ENCODE measurements around the gene LYZL2. TPM values are rescaled to one million over a fixed set of nuclear protein-coding genes. Genes with fewer than 3 reads are reported as not detected.
"Not testable (repeated sequence)": the region's sequence is repeated elsewhere in the genome, so short reads cannot be mapped to it uniquely, and the experiment has no call there.

LYZL2 gene
- total RNA-seq, 1 experiment from 2014 or later = not detected

- intact Hi-C loops (cut with micrococcal nuclease; ENCODE audit: unreplicated experiment) = no loop called here
- no peak for DNase-seq (ENCODE audit: low spot score)
- no peak overlapping the region for H3K27ac ChIP-seq (ENCODE audit: low read depth, low read length, poor library complexity, severe bottlenecking)
- no peaks in the 10 kb centered on the region for H3K9me3 ChIP-seq (ENCODE audit: low read depth, low read length, poor library complexity, severe bottlenecking)
- POLR2A ChIA-PET (ENCODE audit: low non-redundant PET) = no interaction called here
- H3K4me3 ChIP-seq (ENCODE audit: low read depth, low read length, poor library complexity, severe bottlenecking) = no peak overlapping the region
- peaks cover 23% of the 10 kb centered on the region for H3K4me1 ChIP-seq (ENCODE audit: insufficient read depth, low read length, poor library complexity, severe bottlenecking)
- BruUV-seq (replicated peaks) = no TSS peak
- CTCF ChIA-PET = no interaction called here
- H3K27me3 ChIP-seq (replicated peaks; ENCODE audit: insufficient read depth, low read depth, low read length, poor library complexity) = no peaks in the 10 kb centered on the region
- H3K36me3 ChIP-seq (ENCODE audit: insufficient read depth, low read length, poor library complexity, severe bottlenecking) = no peaks in the 10 kb centered on the region
- TF ChIP-seq CTCF (conservative IDR thresholded peaks at IDR 0.05; ENCODE audit: low read depth, low read length) (no peak), EZH2 (IDR thresholded peaks at IDR 0.05; ENCODE audit: borderline replicate concordance, low read depth, low read length, poor library complexity, severe bottlenecking) (no peak)
Observed at GRCh38 chr10:30600005-30600404, 29.5 kb downstream of the LYZL2 start.

- intact Hi-C loops (cut with micrococcal nuclease; ENCODE audit: unreplicated experiment) = loop anchor here (10.0 kb wide), 1 partner anchor 603 kb away; no protein-coding TSS in a partner anchor
- peaks cover 23% of the 10 kb centered on the region for H3K4me1 ChIP-seq (ENCODE audit: insufficient read depth, low read length, poor library complexity, severe bottlenecking)
- no TSS peak for BruUV-seq (replicated peaks)
- peak; percentile 43 for DNase-seq (ENCODE audit: low spot score)
- TF ChIP-seq EZH2 (IDR thresholded peaks at IDR 0.05; ENCODE audit: borderline replicate concordance, low read depth, low read length, poor library complexity, severe bottlenecking) (no peak), CTCF (conservative IDR thresholded peaks at IDR 0.05; ENCODE audit: low read depth, low read length) (no peak)
- H3K36me3 ChIP-seq (ENCODE audit: insufficient read depth, low read length, poor library complexity, severe bottlenecking) = no peaks in the 10 kb centered on the region
- peak overlapping the region; percentile 66 for H3K27ac ChIP-seq (ENCODE audit: low read depth, low read length, poor library complexity, severe bottlenecking)
- no peaks in the 10 kb centered on the region for H3K9me3 ChIP-seq (ENCODE audit: low read depth, low read length, poor library complexity, severe bottlenecking)
- ChIA-PET POLR2A (ENCODE audit: low non-redundant PET) (no interaction called here), CTCF (no interaction called here)
- H3K27me3 ChIP-seq (replicated peaks; ENCODE audit: insufficient read depth, low read depth, low read length, poor library complexity) = no peaks in the 10 kb centered on the region
- H3K4me3 ChIP-seq (ENCODE audit: low read depth, low read length, poor library complexity, severe bottlenecking) = no peak overlapping the region
Observed at GRCh38 chr10:30598105-30598776, 31.3 kb downstream of the LYZL2 start.

- H3K36me3 ChIP-seq (ENCODE audit: insufficient read depth, low read length, poor library complexity, severe bottlenecking); H3K27me3 ChIP-seq (replicated peaks; ENCODE audit: insufficient read depth, low read depth, low read length, poor library complexity); POLR2A ChIA-PET (ENCODE audit: low non-redundant PET); H3K9me3 ChIP-seq (ENCODE audit: low read depth, low read length, poor library complexity, severe bottlenecking); BruUV-seq (replicated peaks); H3K4me3 ChIP-seq (ENCODE audit: low read depth, low read length, poor library complexity, severe bottlenecking): not testable (repeated sequence)
- DNase-seq (ENCODE audit: low spot score) = peak; percentile 11
- CTCF ChIA-PET = interaction anchor here (0.7 to 0.8 kb wide), 2 partner anchors 43 to 74 kb away, joined by 3 to 6 read pairs; no protein-coding TSS in a partner anchor
- intact Hi-C loops (cut with micrococcal nuclease; ENCODE audit: unreplicated experiment) = loop anchor here (10.0 kb wide), 1 partner anchor 603 kb away; no protein-coding TSS in a partner anchor
- peaks cover 23% of the 10 kb centered on the region for H3K4me1 ChIP-seq (ENCODE audit: insufficient read depth, low read length, poor library complexity, severe bottlenecking)
- H3K27ac ChIP-seq (ENCODE audit: low read depth, low read length, poor library complexity, severe bottlenecking) = peak overlapping the region; percentile 66
Observed at GRCh38 chr10:30597433-30597824, 32.1 kb downstream of the LYZL2 start.

- ChIA-PET CTCF (interaction anchor here (0.7 to 0.8 kb wide), 2 partner anchors 43 to 74 kb away, joined by 3 to 6 read pairs; no protein-coding TSS in a partner anchor), POLR2A (ENCODE audit: low non-redundant PET) (interaction anchor here (0.6 kb wide), 1 partner anchor 248 kb away, joined by 9 read pairs; the partner anchor contains the start of gene MTPAP)
- not testable (repeated sequence) for H3K27me3 ChIP-seq (replicated peaks; ENCODE audit: insufficient read depth, low read depth, low read length, poor library complexity); H3K4me3 ChIP-seq (ENCODE audit: low read depth, low read length, poor library complexity, severe bottlenecking); H3K36me3 ChIP-seq (ENCODE audit: insufficient read depth, low read length, poor library complexity, severe bottlenecking); H3K9me3 ChIP-seq (ENCODE audit: low read depth, low read length, poor library complexity, severe bottlenecking); BruUV-seq (replicated peaks)
- peak overlapping the region; percentile 66 for H3K27ac ChIP-seq (ENCODE audit: low read depth, low read length, poor library complexity, severe bottlenecking)
- H3K4me1 ChIP-seq (ENCODE audit: insufficient read depth, low read length, poor library complexity, severe bottlenecking) = peaks cover 23% of the 10 kb centered on the region
- intact Hi-C loops (cut with micrococcal nuclease; ENCODE audit: unreplicated experiment) = loop anchor here (10.0 kb wide), 1 partner anchor 602 kb away; no protein-coding TSS in a partner anchor
- DNase-seq (ENCODE audit: low spot score) = peak; percentile 86
Observed at GRCh38 chr10:30596493-30597432, 32.8 kb downstream of the LYZL2 start.

Measured in A673 (cell line).